Psoas muscle (tissue), 8 donors: ENCODE measurements around the gene KBTBD4. TPM values are rescaled to one million over a fixed set of nuclear protein-coding genes. Genes with fewer than 3 reads are reported as not detected.
A peak's percentile ranks its signal among the peaks of the same experiment; 100 is the strongest.

Experiments used
- ATAC-seq, 4 donors: fragments of 200-7000 bp; cut with Tn5 transposase; one replicate each; pipeline ENCODE4 v1.9.1; 2020; ENCODE audit warnings: moderate library complexity in 3 of 4, mild to moderate bottlenecking in 2 of 4
- DNase-seq, 2 donors: peaks; one replicate each; pipeline ENCODE4 v3.0.0-alpha.2; 2020
- H3K27ac ChIP-seq: fragments of 200-600 bp; one replicate; pipeline ENCODE4 v1.8.0; 2022
- H3K27me3 ChIP-seq, 3 donors: fragments of 200-600 bp in 1 of 3; one replicate each; pipeline versions ENCODE4 v1.6.1 to v1.8.0; 2013 to 2022; ENCODE audit warnings: low read length in 2 of 3, mild to moderate bottlenecking in 2 of 3, moderate library complexity in 1 of 3; ENCODE audit not compliant: insufficient read depth in 3 of 3
- H3K36me3 ChIP-seq, 2 donors: fragments of 200-600 bp in 1 of 2; one replicate each; pipeline versions ENCODE4 v1.6.1 to v1.8.0; 2013 to 2022; ENCODE audit warnings: low read depth in 1 of 2, mild to moderate bottlenecking in 1 of 2, moderate library complexity in 1 of 2; ENCODE audit not compliant: insufficient read depth in 1 of 2
- H3K4me1 ChIP-seq: fragments of 200-600 bp; one replicate; pipeline ENCODE4 v1.8.0; 2022
- H3K4me3 ChIP-seq: fragments of 200-600 bp; one replicate; pipeline ENCODE4 v1.8.0; 2022; ENCODE audit warnings: mild to moderate bottlenecking
- H3K9me3 ChIP-seq: fragments of 200-600 bp; one replicate; pipeline ENCODE4 v1.8.0; 2022
- CTCF ChIP-seq: fragments of 200-600 bp; IDR thresholded peaks from one replicate; pipeline ENCODE4 v1.8.0; 2022; ENCODE audit warnings: antibody characterized with exemption
- WGBS, 3 donors: extraction: QIAGEN DNeasy Blood & Tissue Kit; methylation state at CpG; one replicate each; pipeline versions ENCODE4 v1.1.6 to v1.1.7; 2013; 5-methylcytosine and 5-hydroxymethylcytosine counted together
- intact Hi-C, 2 donors: fragments of 100-400 bp; cut with DNase I; formaldehyde crosslinking; loops; one replicate each; pipeline versions ENCODE4 v1.11.0 to v1.14.2; 2022
- polyA plus RNA-seq, 3 donors: library from polyadenylated mRNA; stranded (reverse); fragments of 200-250 nt; gene quantifications; one replicate each; pipeline ENCODE4 v1.2.3, GENCODE V29; 2013
- total RNA-seq, 4 donors: library from RNA; stranded (reverse); fragmentation: NEBNext Ultra II Directional in 2 of 4; extraction: Animal tissue kit (Norgen Biotek cat#: 25700) in 2 of 4; gene quantifications; one replicate each; pipeline versions ENCODE4 v1.2.1 to v1.2.4, GENCODE V29; 2021 to 2023
- donor health status: healthy with polysubstance abuse.
- donor health status: DM: no; HTN: no; CAD: no; lungs with moderate emphysema.
- donor health status: Bipolar disorder and iron deficiency.
- donor health status: healthy.
- donor health status: DM: yes; HTN: yes; CAD: no.
- donor health status: DM: no; HTN: no; CAD: no.
- donor health status: DM: no; HTN: no; CAD: no.
- donor health status: DM: yes; HTN: yes; CAD: no.

Gene KBTBD4
- total and polyA plus RNA-seq, 7 donors: 12.0 to 23.1 (median 17.9) TPM

GRCh38 chr11:47589584-47589976, 10.8 kb upstream of the KBTBD4 start:
- H3K9me3 ChIP-seq: no peaks in the 10 kb centered on the region
- H3K27ac ChIP-seq: no peak overlapping the region
- 32 to 37% (median 36%) methylated on average over 44 to 51 of the region's 51 CpGs for WGBS, 3 donors
- peaks cover 0 to 51% (median 23%) of the 10 kb centered on the region in 3 donors for H3K27me3 ChIP-seq
- peaks cover 0 to 12% of the 10 kb centered on the region in 2 donors for H3K36me3 ChIP-seq
- intact Hi-C loops: no loop called here
- no peak for DNase-seq
- H3K4me1 ChIP-seq: no peaks in the 10 kb centered on the region
- peak in 1 of 4 donors; percentile 38 for ATAC-seq
- no peak for TF ChIP-seq CTCF
- H3K4me3 ChIP-seq: peak overlapping the region; percentile 53

DNA sequence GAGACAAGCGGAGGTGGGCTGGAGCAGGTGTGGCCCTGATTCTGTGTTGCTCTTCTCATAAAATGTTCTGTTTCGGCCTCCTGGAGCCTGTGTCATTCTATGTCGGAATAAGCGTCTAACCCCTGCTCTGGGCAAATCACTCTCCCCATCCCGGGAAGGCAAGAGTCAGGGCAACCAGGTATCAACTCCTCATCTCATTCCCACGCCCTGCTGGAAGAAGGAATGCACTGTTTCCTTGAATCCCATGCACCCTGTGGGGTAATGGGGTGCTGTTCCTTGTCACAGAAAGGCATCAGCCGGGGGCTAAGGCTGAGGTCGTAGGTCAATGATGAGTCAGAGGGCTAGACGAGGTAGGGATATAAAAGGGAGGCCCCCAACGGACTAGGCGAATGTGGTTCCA, 10.3 kb upstream of the KBTBD4 start:
- no peak for TF ChIP-seq CTCF
- Histone ChIP-seq H3K27ac (no peak overlapping the region), H3K27me3 (peaks cover 0 to 47% (median 19%) of the 10 kb centered on the region in 3 donors), H3K4me3 (peak overlapping the region; percentile 53), H3K36me3 (peaks cover under 1 to 16% of the 10 kb centered on the region in 2 donors), H3K9me3 (no peaks in the 10 kb centered on the region), H3K4me1 (no peaks in the 10 kb centered on the region)
- ATAC-seq: no peak
- no peak for DNase-seq
- WGBS, 3 donors: 78 to 89% (median 83%) methylated on average over 11 of the region's 11 CpGs
- intact Hi-C loops: no loop called here

- ATAC-seq (peak in 3 of 4 donors; percentile 23 to 35 (median 35)), DNase-seq (peak; percentile 59 to 77)
- H3K36me3 ChIP-seq: peaks cover 8 to 29% of the 10 kb centered on the region in 2 donors
- no peaks in the 10 kb centered on the region for H3K4me1 ChIP-seq
- 41 to 56% (median 48%) methylated on average over 11 to 14 of the region's 14 CpGs for WGBS, 3 donors
- no peak for TF ChIP-seq CTCF
- intact Hi-C loops: no loop called here
- no peak overlapping the region for H3K4me3 ChIP-seq
- H3K9me3 ChIP-seq: no peaks in the 10 kb centered on the region
- no peak overlapping the region for H3K27ac ChIP-seq
- peaks cover 0 to 34% (median 9%) of the 10 kb centered on the region in 3 donors for H3K27me3 ChIP-seq
These were observed 9.1 kb upstream of the KBTBD4 start for GRCh38 chr11:47587723-47588326.

GRCh38 chr11:47587039-47587716, 8.4 kb upstream of the KBTBD4 start:
- no peak overlapping the region for H3K27ac ChIP-seq
- peak in 1 of 4 donors; percentile 6 for ATAC-seq

More at GRCh38 chr11:47587039-47587716, 8.4 kb upstream of the KBTBD4 start:
- no peak overlapping the region for H3K4me3 ChIP-seq
- H3K36me3 ChIP-seq: peaks cover 10 to 36% of the 10 kb centered on the region in 2 donors
- intact Hi-C loops: no loop called here
- TF ChIP-seq CTCF: no peak
- H3K27me3 ChIP-seq: peaks cover 0 to 27% (median 8%) of the 10 kb centered on the region in 3 donors
- H3K9me3 ChIP-seq: no peaks in the 10 kb centered on the region
- no peaks in the 10 kb centered on the region for H3K4me1 ChIP-seq
- 64 to 68% (median 64%) methylated on average over 6 of the region's 6 CpGs for WGBS, 3 donors
- no peak for DNase-seq
